CD4-positive, alpha-beta T cell (primary cell): ENCODE measurements around the gene PTX4. TPM values are rescaled to one million over a fixed set of nuclear protein-coding genes. Genes with fewer than 3 reads are reported as not detected.

Experiments
- ATAC-seq: fragments of 200-7000 bp; cut with Tn5 transposase; one replicate; pipeline ENCODE4 v1.10.0; 2022; ENCODE audit warnings: mild to moderate bottlenecking; ENCODE audit not compliant: poor library complexity
- CTCF ChIA-PET: fragments of 350-600 bp; sonication (Branson Sonifier 250); formaldehyde crosslinking; loops from one replicate; lab custom pipeline; 2021; ENCODE audit warnings: antibody characterized with exemption, inconsistent platforms; lab: Charles Lee
- POLR2A ChIA-PET: fragments of 350-600 bp; sonication (Branson Sonifier 250); formaldehyde crosslinking; loops from one replicate; lab custom pipeline; 2021; ENCODE audit warnings: antibody characterized with exemption, inconsistent platforms; lab: Charles Lee
- DNase-seq, 14 experiments: peaks; one replicate each; pipeline ENCODE4 v3.0.0-alpha.2; 2013 to 2020; ENCODE audit warnings: mixed read lengths in 2 of 14
- H3K27ac ChIP-seq, 2 donors: one replicate each; pipeline versions ENCODE4 v1.5.1 to v1.7.0; 2013; ENCODE audit warnings: low read length in 2 of 2, low read depth in 1 of 2, mild to moderate bottlenecking in 1 of 2
- H3K27me3 ChIP-seq, 2 experiments: 1 replicate in 1 of 2; 2 replicates in 1 of 2; pipeline versions ENCODE4 v1.6.1 to v1.7.0; 2013; ENCODE audit warnings: low read length in 2 of 2, control low read depth in 1 of 2, mild to moderate bottlenecking in 1 of 2, moderate library complexity in 1 of 2; ENCODE audit not compliant: insufficient read depth in 2 of 2, control insufficient read depth in 1 of 2
- H3K36me3 ChIP-seq: one replicate; pipeline ENCODE4 v1.6.1; 2013; ENCODE audit warnings: low read length, control low read depth; ENCODE audit not compliant: insufficient read depth
- H3K4me1 ChIP-seq: one replicate; pipeline ENCODE4 v1.6.1; 2013; ENCODE audit warnings: low read length, control low read depth; ENCODE audit not compliant: insufficient read depth
- H3K4me3 ChIP-seq: one replicate; pipeline ENCODE4 v1.5.1; 2013; ENCODE audit warnings: mild to moderate bottlenecking, low read length, moderate library complexity
- H3K9me3 ChIP-seq, 2 experiments: 1 replicate in 1 of 2; 2 replicates in 1 of 2; pipeline versions ENCODE4 v1.6.1 to v1.7.0; 2013; ENCODE audit warnings: low read length in 2 of 2, mild to moderate bottlenecking in 2 of 2, control low read depth in 1 of 2, moderate library complexity in 1 of 2; ENCODE audit not compliant: control insufficient read depth in 1 of 2, insufficient read depth in 1 of 2
- H3K27ac Mint-ChIP-seq: one replicate; pipeline ENCODE4 v1.8.0; 2020; ENCODE audit warnings: mixed read lengths
- H3K27me3 Mint-ChIP-seq: one replicate; pipeline ENCODE4 v1.8.0; 2021; ENCODE audit warnings: mixed read lengths
- H3K36me3 Mint-ChIP-seq: one replicate; pipeline ENCODE4 v1.8.0; 2021; ENCODE audit warnings: low read depth, mixed read lengths
- H3K4me1 Mint-ChIP-seq: one replicate; pipeline ENCODE4 v1.8.0; 2021; ENCODE audit warnings: low read depth, mixed read lengths
- H3K4me3 Mint-ChIP-seq: one replicate; pipeline ENCODE4 v1.8.0; 2020; ENCODE audit warnings: mild to moderate bottlenecking, mixed read lengths
- H3K9me3 Mint-ChIP-seq: one replicate; pipeline ENCODE4 v1.8.0; 2020; ENCODE audit warnings: mixed read lengths
- intact Hi-C, 2 experiments: fragments of 100-400 bp; cut with DNase I in 1 of 2; cut with micrococcal nuclease in 1 of 2; formaldehyde crosslinking; loops; one replicate each; pipeline versions ENCODE4 v1.15.1 to v1.9.0; 2023 to 2025; cut with DNase I, micrococcal nuclease
- total RNA-seq, 174 experiments: library from RNA in 2 of 174; stranded (reverse) in 2 of 174; gene quantifications; one replicate each; pipeline ENCODE4 v1.2.3 and lab custom pipeline; 2021 to 2026
- TF ChIP-seq, protein P1 (sequence below): fragments of 200-600 bp; IDR thresholded peaks from one replicate; pipeline ENCODE4 v1.8.0; 2022; ENCODE audit warnings: antibody characterized with exemption, mild to moderate bottlenecking

The PTX4 gene
- total RNA-seq, 2 experiments from 2014 or later = not detected

DNA sequence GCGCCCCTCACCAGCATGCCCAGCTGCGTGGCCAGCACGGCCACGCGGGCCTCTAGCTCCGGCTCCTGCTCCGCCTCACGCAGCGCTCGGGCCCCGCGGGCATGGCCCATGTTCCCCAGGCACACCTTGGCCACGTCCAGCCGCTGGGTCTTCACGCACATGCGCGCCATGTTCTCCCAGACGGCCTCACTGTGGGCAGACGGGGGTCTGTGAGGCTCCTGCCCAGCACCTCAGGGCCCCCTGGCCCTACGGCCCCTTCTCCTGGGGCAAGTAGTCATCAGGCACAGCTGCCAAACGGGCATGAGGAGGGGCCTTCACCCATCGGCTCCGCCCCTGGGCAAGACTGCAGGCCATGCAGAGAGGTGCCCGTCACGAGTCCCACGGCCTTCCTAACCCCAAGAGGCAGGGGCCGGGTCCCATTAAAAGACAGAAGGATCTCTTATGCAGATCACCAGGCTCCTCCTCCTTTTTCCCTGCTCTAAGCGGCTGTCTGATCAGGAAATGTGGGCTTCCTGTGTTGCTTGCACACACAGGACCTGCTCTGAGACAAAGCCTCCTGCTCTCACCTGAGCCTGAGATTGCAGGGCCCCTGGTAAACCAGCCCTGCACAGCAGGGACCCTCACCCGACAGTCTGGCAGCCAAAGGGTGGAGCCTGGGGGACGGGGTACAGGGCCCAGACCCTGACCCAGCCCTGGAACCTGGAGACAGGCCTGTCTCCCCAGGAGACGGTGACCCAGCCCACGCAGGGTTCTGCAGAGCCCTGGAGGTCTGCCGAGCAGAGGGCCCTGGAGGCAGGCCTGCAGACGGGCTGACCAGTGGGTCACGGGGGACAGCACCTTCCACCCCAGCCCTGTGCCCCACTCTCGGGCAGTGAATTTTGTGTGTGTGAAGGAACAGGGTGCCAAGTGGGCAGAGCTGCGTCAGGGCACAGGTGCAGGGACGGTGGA, 38.1 kb upstream of the PTX4 start:
- intact Hi-C loops = loop anchor here in 1 of 2 experiments (5.0 kb wide), 1 partner anchor 35 kb away; the partner anchor contains the start of gene TELO2
- no peaks in the 10 kb centered on the region for H3K36me3 Mint-ChIP-seq
- CTCF ChIA-PET = interaction anchor here (1.0 kb wide), 1 partner anchor 179 kb away, joined by 3 read pairs; the partner anchor contains the start of gene MAPK8IP3
- H3K27ac Mint-ChIP-seq = peak overlapping the region; percentile 80
- H3K4me1 Mint-ChIP-seq = peaks cover 41% of the 10 kb centered on the region
- peak overlapping the region; percentile 25 for H3K4me3 ChIP-seq
- POLR2A ChIA-PET = interaction anchor here (1.1 to 1.4 kb wide), 3 partner anchors 9 to 34 kb away, joined by 3 to 4 read pairs (median 3); partner anchors contain the start of gene TELO2
- H3K4me1 ChIP-seq = peaks cover 54% of the 10 kb centered on the region
- H3K27me3 ChIP-seq = no peaks in the 10 kb centered on the region
- H3K4me3 Mint-ChIP-seq = peak overlapping the region; percentile 70
- TF ChIP-seq, protein P1, sequence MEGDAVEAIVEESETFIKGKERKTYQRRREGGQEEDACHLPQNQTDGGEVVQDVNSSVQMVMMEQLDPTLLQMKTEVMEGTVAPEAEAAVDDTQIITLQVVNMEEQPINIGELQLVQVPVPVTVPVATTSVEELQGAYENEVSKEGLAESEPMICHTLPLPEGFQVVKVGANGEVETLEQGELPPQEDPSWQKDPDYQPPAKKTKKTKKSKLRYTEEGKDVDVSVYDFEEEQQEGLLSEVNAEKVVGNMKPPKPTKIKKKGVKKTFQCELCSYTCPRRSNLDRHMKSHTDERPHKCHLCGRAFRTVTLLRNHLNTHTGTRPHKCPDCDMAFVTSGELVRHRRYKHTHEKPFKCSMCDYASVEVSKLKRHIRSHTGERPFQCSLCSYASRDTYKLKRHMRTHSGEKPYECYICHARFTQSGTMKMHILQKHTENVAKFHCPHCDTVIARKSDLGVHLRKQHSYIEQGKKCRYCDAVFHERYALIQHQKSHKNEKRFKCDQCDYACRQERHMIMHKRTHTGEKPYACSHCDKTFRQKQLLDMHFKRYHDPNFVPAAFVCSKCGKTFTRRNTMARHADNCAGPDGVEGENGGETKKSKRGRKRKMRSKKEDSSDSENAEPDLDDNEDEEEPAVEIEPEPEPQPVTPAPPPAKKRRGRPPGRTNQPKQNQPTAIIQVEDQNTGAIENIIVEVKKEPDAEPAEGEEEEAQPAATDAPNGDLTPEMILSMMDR = no peak
- peak overlapping the region; percentile 60 to 71 for H3K27ac ChIP-seq
- no peaks in the 10 kb centered on the region for H3K9me3 Mint-ChIP-seq
- ATAC-seq (peak; percentile 79), DNase-seq (peak in 9 of 14 experiments; percentile 27 to 68 (median 45))
- H3K9me3 ChIP-seq = no peaks in the 10 kb centered on the region
- H3K36me3 ChIP-seq = no peaks in the 10 kb centered on the region
- no peaks in the 10 kb centered on the region for H3K27me3 Mint-ChIP-seq

DNA sequence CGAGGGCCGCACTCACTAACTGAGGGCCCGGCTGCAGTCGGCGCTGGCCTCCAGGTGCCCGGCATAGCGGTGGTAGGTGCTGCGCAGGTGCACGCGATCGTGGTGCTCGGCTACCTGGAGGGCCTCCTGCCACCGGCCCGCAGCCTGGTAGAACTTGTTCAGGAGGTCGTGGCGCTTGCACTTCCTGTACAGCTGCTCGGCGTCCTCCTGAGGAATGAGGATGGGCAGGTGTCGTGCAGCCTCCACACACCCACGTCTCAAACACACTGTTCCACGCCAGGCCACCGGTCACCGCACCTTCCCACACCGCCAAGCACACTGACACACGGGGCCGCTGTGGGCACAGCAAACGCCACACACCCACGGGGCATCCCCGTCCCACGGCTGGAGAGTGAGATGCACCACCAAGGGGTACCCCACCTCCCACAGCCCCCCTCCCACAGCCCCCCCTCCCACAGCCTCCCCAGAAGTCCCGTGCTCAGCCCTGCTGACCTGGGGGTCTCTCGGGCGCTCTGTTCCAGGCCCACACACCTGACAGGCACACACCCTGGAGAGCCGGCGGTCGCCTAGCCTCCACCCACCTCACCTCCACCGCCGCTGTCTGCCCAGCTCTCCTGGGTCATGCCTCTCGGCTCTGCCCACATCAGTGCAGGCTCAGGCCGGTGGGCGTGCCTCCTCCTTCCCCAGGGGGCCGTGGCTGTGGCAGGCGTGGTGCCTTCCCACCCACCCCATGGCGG, 37.3 kb upstream of the PTX4 start:
- ChIA-PET CTCF (no interaction called here), POLR2A (interaction anchor here (1.4 kb wide), 1 partner anchor 33 kb away, joined by 3 read pairs; the partner anchor contains the start of gene TELO2)
- peak overlapping the region; percentile 80 for H3K27ac Mint-ChIP-seq
- DNase-seq (peak in 9 of 14 experiments; percentile 36 to 74 (median 47)), ATAC-seq (peak; percentile 41)
- Histone ChIP-seq H3K4me1 (peaks cover 53% of the 10 kb centered on the region), H3K9me3 (no peaks in the 10 kb centered on the region), H3K27ac (peak overlapping the region in 1 of 2 donors; percentile 71), H3K27me3 (no peaks in the 10 kb centered on the region), H3K4me3 (peak overlapping the region; percentile 16), H3K36me3 (no peaks in the 10 kb centered on the region)
- peak overlapping the region; percentile 78 for H3K4me3 Mint-ChIP-seq
- TF ChIP-seq, protein P1 = no peak
- no peaks in the 10 kb centered on the region for H3K9me3 Mint-ChIP-seq
- H3K4me1 Mint-ChIP-seq = peaks cover 37% of the 10 kb centered on the region
- H3K36me3 Mint-ChIP-seq = no peaks in the 10 kb centered on the region
- intact Hi-C loops = loop anchor here in 1 of 2 experiments (5.0 kb wide), 1 partner anchor 34 kb away; the partner anchor contains the start of gene TELO2
- no peaks in the 10 kb centered on the region for H3K27me3 Mint-ChIP-seq

GRCh38 chr16:1524366-1524765, 35.6 kb upstream of the PTX4 start:
- no peaks in the 10 kb centered on the region for H3K36me3 ChIP-seq
- H3K4me1 ChIP-seq = peaks cover 45% of the 10 kb centered on the region
- TF ChIP-seq, protein P1 = no peak
- H3K4me3 Mint-ChIP-seq = no peak overlapping the region
- H3K27me3 Mint-ChIP-seq = no peaks in the 10 kb centered on the region
- no peak for ATAC-seq
- H3K27me3 ChIP-seq = no peaks in the 10 kb centered on the region
- no peaks in the 10 kb centered on the region for H3K9me3 ChIP-seq
- ChIA-PET CTCF (no interaction called here), POLR2A (no interaction called here)
- H3K27ac Mint-ChIP-seq = no peak overlapping the region
- no peak overlapping the region for H3K27ac ChIP-seq
- H3K9me3 Mint-ChIP-seq = no peaks in the 10 kb centered on the region
- H3K4me1 Mint-ChIP-seq = peaks cover 26% of the 10 kb centered on the region
- no peaks in the 10 kb centered on the region for H3K36me3 Mint-ChIP-seq
- intact Hi-C loops = loop anchor here in 1 of 2 experiments (5.0 kb wide), 1 partner anchor 43 kb away; no protein-coding TSS in a partner anchor
- H3K4me3 ChIP-seq = no peak overlapping the region
- no peak for DNase-seq
